ENCODE measurements around the gene MRPL12.

Gene MRPL12

DNA sequence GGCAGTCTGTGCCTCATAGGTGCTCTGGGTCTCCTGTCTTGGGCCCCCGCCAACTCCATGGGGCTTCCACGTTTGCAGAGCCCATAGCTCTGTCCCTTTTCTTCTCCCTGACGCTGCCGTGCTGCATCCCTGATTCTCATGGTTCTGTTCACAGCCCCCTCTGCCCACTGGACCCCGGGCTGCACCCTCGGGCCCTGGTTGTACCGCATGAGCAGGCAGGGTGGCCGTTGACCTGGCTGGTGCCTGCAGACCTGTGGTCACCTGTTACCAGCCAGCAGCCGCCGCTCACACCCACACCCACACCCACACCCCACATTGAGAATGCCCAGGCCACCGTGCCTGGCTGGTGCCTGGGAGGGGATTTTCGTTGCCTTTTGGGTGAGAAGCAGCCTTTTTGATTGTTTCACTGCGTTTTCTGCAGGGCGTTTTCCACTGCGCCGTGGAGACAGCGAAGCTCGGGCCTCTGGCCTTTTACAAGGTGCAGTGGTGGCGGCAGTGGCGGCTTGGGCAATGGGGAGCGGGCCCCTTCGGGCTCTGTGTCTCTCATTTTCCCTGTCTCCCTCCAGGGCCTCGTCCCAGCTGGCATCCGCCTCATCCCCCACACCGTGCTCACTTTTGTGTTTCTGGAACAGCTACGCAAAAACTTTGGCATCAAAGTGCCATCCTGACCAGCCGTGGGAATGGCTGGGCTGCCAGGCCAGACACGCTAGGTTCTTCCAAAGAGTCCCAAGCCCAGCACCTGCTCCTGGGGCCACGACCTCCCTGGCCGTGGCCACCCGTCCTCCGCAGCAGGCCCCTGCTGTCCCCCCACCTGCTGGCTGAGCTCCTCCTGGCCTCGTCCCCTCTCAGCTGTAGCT is 16.5 kb downstream of the MRPL12 start:
- Histone ChIP-seq H3K4me3 (ENCODE audit: low read depth, low read length) (no peak overlapping the region), H3K4me1 (ENCODE audit: control insufficient read depth, insufficient read depth, low read length, unreplicated experiment) (peaks cover 13% of the 10 kb centered on the region), H3K36me3 (ENCODE audit: insufficient read depth, low read length) (no peaks in the 10 kb centered on the region), H3K79me2 (ENCODE audit: control insufficient read depth, insufficient read depth, low read length, unreplicated experiment) (no peaks in the 10 kb centered on the region), H3K27ac (ENCODE audit: low read depth, low read length) (no peak overlapping the region), H2AFZ (ENCODE audit: low read length, unreplicated experiment) (no peak overlapping the region), H3K27me3 (ENCODE audit: insufficient read depth, low read length) (no peaks in the 10 kb centered on the region)

GRCh38 chr17:81720267-81721071 is 17.3 kb downstream of the MRPL12 start:
- no peak overlapping the region for H3K27ac ChIP-seq (ENCODE audit: low read depth, low read length)

GRCh38 chr17:81722184-81723120 is 19.3 kb downstream of the MRPL12 start:
- Histone ChIP-seq H2AFZ (ENCODE audit: low read length, unreplicated experiment) (no peak overlapping the region), H3K27me3 (ENCODE audit: insufficient read depth, low read length) (no peaks in the 10 kb centered on the region), H3K36me3 (ENCODE audit: insufficient read depth, low read length) (no peaks in the 10 kb centered on the region), H3K4me3 (ENCODE audit: low read depth, low read length) (no peak overlapping the region), H3K4me1 (ENCODE audit: control insufficient read depth, insufficient read depth, low read length, unreplicated experiment) (peaks cover 13% of the 10 kb centered on the region), H3K79me2 (ENCODE audit: control insufficient read depth, insufficient read depth, low read length, unreplicated experiment) (no peaks in the 10 kb centered on the region), H3K27ac (ENCODE audit: low read depth, low read length) (no peak overlapping the region)

More at GRCh38 chr17:81720267-81721071, 17.3 kb downstream of the MRPL12 start:
- Histone ChIP-seq H3K79me2 (ENCODE audit: control insufficient read depth, insufficient read depth, low read length, unreplicated experiment) (no peaks in the 10 kb centered on the region), H3K27me3 (ENCODE audit: insufficient read depth, low read length) (no peaks in the 10 kb centered on the region), H3K4me1 (ENCODE audit: control insufficient read depth, insufficient read depth, low read length, unreplicated experiment) (peaks cover 13% of the 10 kb centered on the region), H3K4me3 (ENCODE audit: low read depth, low read length) (no peak overlapping the region), H3K36me3 (ENCODE audit: insufficient read depth, low read length) (no peaks in the 10 kb centered on the region), H2AFZ (ENCODE audit: low read length, unreplicated experiment) (no peak overlapping the region)

DNA sequence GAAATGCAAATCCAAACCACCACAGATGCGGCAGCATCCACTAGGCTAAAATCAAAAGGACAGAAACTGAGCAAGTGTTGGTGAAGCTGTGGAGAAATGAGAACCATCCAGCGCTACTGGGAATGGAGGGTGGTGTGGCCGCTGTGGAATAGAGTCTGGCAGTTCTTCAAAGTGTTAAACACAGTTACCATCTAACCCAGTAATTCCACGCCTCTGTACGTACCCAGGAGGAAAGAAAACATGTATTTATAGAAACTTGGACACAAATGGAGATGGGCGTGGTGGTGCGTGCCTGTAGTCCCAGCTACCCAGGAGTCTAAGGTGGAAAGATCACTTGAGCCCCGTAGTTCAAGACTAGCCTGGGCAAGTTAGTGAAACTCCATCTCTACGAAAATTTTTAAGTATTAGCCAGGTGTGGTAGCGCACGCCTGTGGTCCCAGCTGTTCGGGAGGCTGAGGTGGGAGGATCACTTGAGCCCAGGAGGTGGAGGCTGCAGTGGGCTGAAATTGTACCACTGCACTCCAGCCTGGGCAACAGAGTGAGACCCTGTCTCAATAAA is 20.6 kb downstream of the MRPL12 start:
- Histone ChIP-seq H3K36me3 (ENCODE audit: insufficient read depth, low read length) (no peaks in the 10 kb centered on the region), H3K4me1 (ENCODE audit: control insufficient read depth, insufficient read depth, low read length, unreplicated experiment) (peaks cover 13% of the 10 kb centered on the region), H2AFZ (ENCODE audit: low read length, unreplicated experiment) (no peak overlapping the region), H3K79me2 (ENCODE audit: control insufficient read depth, insufficient read depth, low read length, unreplicated experiment) (no peaks in the 10 kb centered on the region), H3K27me3 (ENCODE audit: insufficient read depth, low read length) (no peaks in the 10 kb centered on the region), H3K27ac (ENCODE audit: low read depth, low read length) (no peak overlapping the region), H3K4me3 (ENCODE audit: low read depth, low read length) (no peak overlapping the region)

- no peaks in the 10 kb centered on the region for H3K27me3 ChIP-seq (ENCODE audit: insufficient read depth, low read length)
- H3K79me2 ChIP-seq (ENCODE audit: control insufficient read depth, insufficient read depth, low read length, unreplicated experiment), result no peaks in the 10 kb centered on the region
- H2AFZ ChIP-seq (ENCODE audit: low read length, unreplicated experiment), result no peak overlapping the region
- H3K4me1 ChIP-seq (ENCODE audit: control insufficient read depth, insufficient read depth, low read length, unreplicated experiment), result peaks cover 13% of the 10 kb centered on the region
- no peak overlapping the region for H3K4me3 ChIP-seq (ENCODE audit: low read depth, low read length)
- no peak overlapping the region for H3K27ac ChIP-seq (ENCODE audit: low read depth, low read length)
- H3K36me3 ChIP-seq (ENCODE audit: insufficient read depth, low read length), result no peaks in the 10 kb centered on the region
These were observed 22.3 kb downstream of the MRPL12 start for GRCh38 chr17:81725439-81725838.

DNA sequence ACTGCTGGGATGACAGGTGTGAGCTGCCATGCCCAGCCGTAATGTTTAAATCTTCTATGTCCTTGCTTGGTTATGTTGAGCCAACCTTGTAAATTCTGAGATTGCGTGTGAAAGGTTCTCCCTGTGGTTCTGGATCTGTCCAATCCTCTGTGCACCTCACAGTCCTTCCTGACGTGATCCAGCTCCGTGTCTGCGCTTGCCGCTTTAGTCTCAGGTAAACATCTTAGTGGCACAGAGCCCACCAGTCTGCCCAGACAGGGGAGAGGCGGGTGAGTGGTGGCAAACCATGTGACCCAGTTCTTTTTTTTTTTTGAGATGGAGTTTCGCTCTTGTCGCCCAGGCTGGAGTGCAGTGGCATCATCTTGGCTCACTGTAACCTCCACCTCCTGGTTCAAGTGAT is 22.8 kb downstream of the MRPL12 start:
- Histone ChIP-seq H2AFZ (ENCODE audit: low read length, unreplicated experiment) (no peak overlapping the region), H3K27me3 (ENCODE audit: insufficient read depth, low read length) (no peaks in the 10 kb centered on the region), H3K79me2 (ENCODE audit: control insufficient read depth, insufficient read depth, low read length, unreplicated experiment) (no peaks in the 10 kb centered on the region), H3K36me3 (ENCODE audit: insufficient read depth, low read length) (no peaks in the 10 kb centered on the region), H3K4me3 (ENCODE audit: low read depth, low read length) (no peak overlapping the region), H3K4me1 (ENCODE audit: control insufficient read depth, insufficient read depth, low read length, unreplicated experiment) (peaks cover 13% of the 10 kb centered on the region), H3K27ac (ENCODE audit: low read depth, low read length) (no peak overlapping the region)

- Histone ChIP-seq H2AFZ (ENCODE audit: low read length, unreplicated experiment) (no peak overlapping the region), H3K4me3 (ENCODE audit: low read depth, low read length) (no peak overlapping the region), H3K36me3 (ENCODE audit: insufficient read depth, low read length) (no peaks in the 10 kb centered on the region), H3K79me2 (ENCODE audit: control insufficient read depth, insufficient read depth, low read length, unreplicated experiment) (no peaks in the 10 kb centered on the region), H3K4me1 (ENCODE audit: control insufficient read depth, insufficient read depth, low read length, unreplicated experiment) (peaks cover 7% of the 10 kb centered on the region), H3K27me3 (ENCODE audit: insufficient read depth, low read length) (0 out of 2 replicates have a peak, but pooled peaks cover under 1% of the 10 kb centered on the region), H3K27ac (ENCODE audit: low read depth, low read length) (no peak overlapping the region)
These were observed 24.3 kb downstream of the MRPL12 start for GRCh38 chr17:81727324-81728031.

DNA sequence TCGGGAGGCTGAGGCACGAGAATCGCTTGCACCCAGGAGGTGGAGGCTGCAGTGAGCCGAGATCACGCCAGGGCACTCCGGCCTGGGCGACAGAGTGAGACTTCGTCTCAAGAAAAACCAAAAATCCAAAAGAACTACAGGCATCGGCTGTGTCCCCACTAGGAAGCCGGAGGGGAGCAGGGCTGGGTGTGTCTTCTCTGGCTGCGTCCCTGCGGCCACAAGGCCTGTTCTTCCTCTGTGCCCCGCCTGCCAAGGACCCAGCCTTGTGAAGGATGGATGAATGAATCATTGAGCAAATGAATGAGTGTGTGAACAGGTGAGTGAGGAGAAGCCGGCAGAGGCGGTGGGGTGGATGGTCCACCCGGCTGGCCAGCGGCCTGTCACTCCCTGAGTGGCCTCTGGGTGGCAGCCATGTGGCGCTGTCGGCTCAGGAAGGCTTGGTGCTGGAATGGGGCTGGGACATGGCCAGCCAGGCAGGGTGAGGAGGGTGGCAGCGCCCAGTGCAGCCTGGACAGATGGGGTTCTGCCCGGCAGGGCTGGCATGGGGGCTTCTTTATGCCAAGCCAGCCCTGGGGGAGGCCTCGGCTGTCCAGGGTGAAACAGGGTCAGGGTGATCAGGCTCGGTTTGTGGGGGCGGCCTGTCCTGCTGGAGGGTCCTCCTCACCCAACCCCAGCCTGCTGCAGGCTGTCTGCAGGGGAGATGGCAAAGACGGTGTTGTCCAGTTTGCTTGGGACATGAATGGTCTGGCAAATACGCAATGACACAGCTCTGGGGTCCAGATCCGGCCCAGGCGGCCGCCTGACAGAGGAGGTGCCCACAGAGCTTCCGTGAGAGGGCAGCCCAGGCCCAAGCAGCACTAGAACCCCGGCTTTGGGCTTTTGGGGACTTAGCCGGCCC is 30.6 kb downstream of the MRPL12 start:
- Histone ChIP-seq H3K79me2 (ENCODE audit: control insufficient read depth, insufficient read depth, low read length, unreplicated experiment) (no peaks in the 10 kb centered on the region), H3K27me3 (ENCODE audit: insufficient read depth, low read length) (peaks cover 11% of the 10 kb centered on the region), H3K4me1 (ENCODE audit: control insufficient read depth, insufficient read depth, low read length, unreplicated experiment) (peaks cover 9% of the 10 kb centered on the region), H2AFZ (ENCODE audit: low read length, unreplicated experiment) (no peak overlapping the region), H3K4me3 (ENCODE audit: low read depth, low read length) (no peak overlapping the region), H3K36me3 (ENCODE audit: insufficient read depth, low read length) (no peaks in the 10 kb centered on the region), H3K27ac (ENCODE audit: low read depth, low read length) (no peak overlapping the region)

All from ACC112 (cell line).